HL-60/S4 treated with phorbol 12-myristate 13-acetate at 8.2 ng/mL for 4 days and 3 days (cell line): ENCODE results near the gene RHBDF1.
"Not testable (repeated sequence)": the region's sequence is repeated elsewhere in the genome, so short reads cannot be mapped to it uniquely, and the experiment has no call there.

Source experiments
- in situ Hi-C: fragments of 300-500 bp; cut with MboI; formaldehyde crosslinking; loops from 2 replicates; pipeline ENCODE4 v1.15.0; 2022; ENCODE audit warnings: low sequenced_read_pairs

Gene RHBDF1

DNA sequence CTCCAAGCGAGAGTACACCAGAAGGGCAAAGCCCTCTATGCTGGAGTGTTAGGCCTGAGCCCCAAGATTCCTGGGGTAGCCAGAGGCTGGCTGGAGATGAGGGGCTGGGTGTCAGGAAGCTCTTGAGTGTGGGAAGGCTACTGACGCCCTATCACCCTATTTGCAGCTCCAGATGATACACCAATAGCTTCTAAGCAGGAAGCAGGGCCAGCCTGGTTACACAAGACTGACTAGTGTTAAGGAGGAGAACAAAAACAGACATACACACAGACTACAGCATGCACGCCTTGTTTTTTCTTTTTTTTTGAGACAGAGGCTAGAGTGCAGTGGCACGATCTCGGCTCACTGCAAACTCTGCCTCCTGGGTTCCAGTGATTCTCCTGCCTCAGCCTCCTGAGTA is 34.9 kb downstream of the RHBDF1 start:
- in situ Hi-C loops: no loop called here

DNA sequence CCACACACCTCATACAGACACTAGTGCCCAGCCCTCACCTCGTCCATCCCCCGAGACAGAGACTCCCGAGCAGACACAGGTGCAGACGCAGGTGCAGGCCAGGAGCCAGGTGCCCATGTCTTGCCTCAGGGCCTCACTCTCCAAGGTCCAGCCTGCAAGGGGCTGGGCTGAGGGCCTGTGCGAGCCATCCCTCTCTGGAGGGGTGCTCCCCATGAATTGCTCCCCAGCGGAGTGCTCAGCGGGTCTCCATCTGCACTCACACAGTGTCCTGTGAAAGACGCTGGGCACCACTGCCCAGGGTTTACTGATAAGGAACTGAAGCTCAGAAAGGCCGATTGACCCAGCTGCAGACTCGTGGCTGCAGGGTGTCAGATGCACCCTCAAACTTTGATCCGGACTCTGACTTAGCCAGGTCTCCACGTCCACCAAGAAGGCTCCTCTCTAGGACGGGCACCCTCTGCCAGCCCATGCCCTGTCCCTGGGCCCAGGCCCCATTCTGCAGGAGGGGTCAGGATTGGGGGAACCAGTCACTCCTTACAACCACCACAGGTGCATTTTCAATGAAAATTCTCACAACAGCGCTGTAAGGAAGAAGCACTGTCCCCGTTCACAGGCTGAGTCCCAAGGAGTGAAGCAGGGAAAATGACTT is 36.0 kb downstream of the RHBDF1 start:
- in situ Hi-C loops: no loop called here

DNA sequence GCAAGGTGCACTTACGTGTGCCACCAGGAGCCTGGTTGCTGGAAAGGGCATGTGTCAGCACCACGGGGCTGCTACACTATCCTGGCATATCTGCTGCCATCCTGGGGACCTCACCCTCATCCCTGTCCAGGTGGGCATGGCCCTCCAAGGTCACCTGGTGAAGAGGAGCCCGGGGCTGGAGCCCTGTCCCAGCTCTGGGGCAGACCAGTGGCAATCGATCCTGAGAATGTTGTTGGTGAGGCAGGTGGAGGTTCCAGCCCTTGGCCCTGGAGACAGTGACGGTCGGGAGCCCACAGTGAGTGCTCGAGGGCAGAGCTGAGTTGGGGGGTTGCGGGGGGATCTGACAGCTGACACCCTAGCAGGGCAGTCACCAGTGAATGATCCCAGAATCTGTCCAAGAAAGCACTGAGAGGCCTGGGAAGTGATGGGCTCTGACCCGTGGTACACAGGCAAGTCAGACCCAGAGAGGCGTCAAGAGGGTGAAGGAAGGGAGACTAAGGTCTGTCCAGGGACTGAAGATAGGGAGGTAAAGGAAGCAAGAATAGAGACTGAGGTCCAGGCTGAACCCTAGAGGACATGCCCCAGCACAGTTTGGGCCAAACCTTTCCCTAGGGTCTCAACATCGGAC is 36.6 kb downstream of the RHBDF1 start:
- in situ Hi-C loops: no loop called here

DNA sequence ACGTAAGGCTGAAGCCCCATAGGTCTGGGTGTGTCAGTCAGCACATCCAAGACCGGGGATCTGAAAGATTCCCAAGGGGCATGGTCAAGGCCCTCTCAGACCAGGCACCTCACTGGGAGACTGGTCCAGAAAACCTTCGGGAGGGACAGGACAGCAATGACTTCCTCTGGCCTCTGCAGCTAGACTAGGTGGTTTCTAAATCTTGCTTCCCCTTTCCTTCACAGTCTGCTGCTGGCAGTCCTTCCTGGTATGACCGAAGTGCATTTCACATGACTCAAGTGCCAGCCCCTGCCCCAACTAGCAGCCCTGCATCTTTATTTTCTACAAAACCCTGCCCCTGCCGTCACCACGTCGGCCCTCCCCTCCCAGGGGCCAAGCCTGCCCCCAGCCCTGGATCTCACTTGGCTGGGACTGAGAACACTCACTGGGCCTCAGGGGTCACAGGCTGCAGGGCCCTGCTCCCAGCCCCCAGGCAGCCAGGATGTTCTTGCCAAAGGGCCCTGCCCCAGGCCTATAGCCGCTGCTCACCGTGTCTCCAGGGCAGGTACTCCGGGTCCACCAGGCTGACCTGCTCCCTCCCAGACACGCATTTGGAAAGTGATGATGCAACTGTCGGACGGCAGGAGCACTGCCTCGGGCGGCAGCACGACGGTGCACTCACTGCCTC is 37.3 kb downstream of the RHBDF1 start:
- in situ Hi-C loops: no loop called here

DNA sequence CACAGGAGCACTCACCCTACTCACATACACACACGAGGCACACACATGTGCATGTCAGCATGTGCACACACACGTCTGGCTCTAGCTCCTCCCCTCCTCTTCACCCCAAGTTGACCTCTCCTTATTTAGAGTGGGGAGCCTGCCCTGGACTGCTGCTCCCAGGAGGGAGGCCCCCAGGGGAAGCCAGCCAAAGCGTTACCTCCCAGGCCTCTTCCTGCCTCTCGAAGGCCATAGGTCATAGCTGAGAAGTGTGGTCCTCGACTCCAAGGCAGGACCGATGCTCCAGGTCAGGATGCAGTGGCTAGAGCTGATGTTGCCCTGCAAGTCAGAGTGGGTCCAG is 37.8 kb downstream of the RHBDF1 start:
- in situ Hi-C loops: no loop called here

DNA sequence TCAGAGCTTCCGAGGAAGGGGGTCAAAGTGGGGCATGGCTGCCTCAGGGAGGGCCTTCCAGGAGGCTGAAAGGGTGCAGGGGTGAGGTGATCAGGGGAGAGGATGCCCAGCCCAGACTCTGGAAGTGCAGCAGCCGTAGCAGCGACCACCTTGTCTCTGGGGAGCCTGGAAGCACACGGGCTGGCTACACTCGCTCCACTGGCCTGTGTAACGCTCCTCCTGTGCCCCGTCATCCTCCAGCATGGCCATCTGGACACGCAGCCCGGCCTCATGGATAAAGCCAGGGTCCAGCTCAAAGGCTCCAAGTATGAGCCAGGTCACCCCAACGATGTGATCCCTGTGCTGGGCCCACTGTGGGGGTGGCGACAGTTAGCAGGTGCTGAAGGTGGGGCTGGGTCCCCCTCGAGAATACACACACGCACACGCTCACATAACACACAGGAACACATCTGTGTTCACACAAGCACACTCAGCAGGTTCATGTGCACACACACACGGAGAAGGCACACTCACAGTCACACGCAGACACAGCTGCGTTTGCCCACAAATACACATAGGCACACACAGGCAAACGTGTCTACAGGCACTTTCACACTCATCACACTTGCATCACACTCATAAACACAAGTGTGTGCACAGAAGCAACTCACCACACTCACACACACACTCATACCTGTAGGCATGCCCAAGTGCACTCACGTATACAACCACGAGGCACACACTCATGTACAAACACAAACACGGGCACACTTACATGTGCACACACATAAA is 38.4 kb downstream of the RHBDF1 start:
- in situ Hi-C loops: no loop called here

DNA sequence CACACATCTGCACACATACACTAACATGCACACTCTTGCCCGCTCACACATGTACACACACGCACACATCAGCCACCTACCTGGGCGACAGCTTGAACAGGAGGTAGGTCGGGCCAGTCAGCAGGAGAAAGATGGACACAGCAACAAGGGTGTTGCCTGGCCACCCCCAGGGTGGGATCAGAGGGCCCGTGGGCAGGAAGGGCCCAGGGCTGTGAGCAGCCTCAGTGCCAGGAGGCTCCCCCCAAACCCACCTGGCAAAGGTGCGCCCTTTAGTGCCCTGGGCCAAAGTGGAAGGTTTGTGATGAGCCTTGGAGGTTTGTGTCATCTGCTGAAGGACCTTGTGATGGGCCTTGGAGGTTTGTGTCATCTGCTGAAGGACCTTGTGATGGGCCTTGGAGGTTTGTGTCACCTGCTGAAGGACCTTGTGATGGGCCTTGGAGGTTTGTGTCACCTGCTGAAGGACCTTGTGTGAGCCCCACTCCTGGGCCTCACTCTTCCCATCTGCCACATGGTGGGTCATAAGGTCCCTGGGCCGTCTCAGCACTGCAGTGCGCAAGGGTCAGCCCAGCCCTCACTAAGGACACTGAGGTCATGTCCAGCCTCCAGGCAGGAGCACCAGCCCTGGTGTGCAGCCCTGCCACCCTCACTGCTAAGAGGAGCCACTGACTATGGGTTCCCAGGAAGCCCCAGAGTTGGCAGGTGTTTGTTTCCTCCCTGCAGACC is 39.1 kb downstream of the RHBDF1 start:
- in situ Hi-C loops: not testable (repeated sequence)

DNA sequence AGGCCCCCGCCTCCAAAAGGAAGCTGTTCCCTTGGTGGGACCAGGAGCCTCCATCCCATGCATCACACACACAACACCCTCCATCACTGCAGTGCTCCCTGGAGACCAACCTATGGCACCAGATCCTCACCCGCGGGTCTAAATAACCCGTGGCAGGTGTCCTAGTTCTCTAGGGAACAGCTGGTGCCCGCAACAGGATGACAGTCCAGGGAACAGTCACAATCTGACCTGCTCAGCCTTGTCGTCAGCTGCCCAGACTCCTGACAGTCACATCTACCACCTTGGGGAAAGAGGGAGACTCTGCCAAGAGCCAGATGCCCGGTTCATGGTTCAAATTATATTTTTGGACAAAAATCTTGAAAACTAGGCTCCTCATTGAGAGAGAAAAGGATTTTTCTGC is 41.8 kb downstream of the RHBDF1 start:
- in situ Hi-C loops: not testable (repeated sequence)

DNA sequence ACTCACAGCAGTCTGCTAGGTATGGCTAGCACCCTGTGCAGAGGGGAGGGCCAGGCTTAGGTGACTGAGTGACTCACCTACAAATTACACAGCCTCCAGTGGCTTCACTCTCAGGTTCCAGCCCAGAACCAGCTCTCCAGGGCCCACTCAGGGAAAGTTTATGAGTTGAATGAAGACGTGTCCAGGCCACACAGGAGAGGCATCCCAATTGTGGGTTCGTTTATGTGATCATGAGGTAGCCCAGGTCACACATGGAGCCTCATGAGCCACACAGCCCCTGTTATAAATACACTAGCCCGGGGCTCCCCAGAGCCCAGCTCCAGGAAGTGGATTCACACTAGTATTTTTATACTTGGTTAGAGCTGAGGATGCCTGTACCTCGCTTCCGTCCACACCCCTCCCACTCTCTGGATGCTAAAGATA is 46.5 kb downstream of the RHBDF1 start:
- in situ Hi-C loops: not testable (repeated sequence)

DNA sequence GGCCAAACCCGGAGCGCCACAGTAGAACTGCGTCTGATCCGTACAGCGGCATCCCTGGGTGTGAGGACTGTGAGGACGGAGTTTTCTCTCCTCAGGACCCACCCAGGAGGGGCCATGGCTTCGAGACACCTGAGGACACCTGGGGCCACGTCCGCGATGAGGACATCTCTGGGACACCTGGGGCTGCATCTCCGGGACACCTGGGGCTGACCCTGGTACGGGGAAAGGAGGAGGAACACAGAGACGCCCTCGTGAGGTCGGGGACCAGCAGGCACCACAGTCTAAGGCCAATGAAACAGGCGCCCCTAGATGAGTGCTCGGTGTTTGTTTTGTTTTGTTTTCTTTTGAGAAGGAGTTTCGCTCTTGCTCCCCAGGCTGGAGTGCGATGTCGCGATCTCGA is 48.3 kb downstream of the RHBDF1 start:
- in situ Hi-C loops: not testable (repeated sequence)

DNA sequence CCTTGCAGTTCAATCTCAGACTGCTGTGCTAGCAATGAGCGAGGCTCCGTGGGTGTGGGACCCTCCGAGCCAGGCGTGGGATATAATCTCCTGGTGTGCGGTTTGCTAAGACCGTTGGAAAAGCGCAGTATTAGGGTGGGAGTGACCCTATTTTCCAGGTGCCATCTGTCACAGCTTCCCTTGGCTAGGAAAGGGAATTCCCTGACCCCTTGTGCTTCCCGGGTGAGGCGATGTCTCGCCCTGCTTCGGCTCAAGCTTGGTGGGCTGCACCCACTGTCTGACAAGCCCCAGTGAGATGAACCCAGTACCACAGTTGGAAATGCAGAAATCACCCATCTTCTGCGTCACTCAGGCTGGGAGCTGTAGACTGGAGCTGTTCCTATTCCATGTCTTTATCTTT is 51.5 kb downstream of the RHBDF1 start:
- in situ Hi-C loops: not testable (repeated sequence)

DNA sequence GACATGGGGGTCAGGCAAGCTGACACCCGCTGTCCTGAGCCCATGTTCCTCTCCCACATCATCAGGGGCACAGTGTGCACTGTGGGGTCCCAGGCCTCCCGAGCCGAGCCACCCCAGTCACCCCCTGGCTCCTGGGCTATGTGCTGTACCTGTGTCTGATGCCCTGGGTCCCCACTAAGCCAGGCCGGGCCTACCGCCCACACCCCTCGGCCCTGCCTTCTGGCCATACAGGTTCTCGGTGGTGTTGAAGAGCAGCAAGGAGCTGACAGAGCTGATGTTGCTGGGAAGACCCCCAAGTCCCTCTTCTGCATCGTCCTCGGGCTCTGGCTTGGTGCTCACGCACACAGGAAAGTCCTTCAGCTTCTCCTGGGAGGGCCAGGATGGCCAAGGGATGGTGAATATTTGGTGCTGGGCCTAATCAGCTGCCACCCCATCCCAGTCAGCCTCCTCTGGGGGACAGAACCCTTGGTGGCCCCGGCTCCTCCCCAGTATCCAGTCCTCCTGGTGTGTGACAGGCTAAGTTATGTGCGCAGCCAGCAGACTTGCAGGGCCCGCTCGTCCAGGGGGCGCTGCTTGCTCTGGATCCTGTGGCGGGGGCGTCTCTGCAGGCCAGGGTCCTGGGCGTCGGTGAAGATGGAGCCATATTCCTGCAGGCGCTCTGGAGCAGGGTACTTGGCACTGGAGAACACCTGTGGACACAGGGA is 55.2 kb downstream of the RHBDF1 start:
- in situ Hi-C loops: not testable (repeated sequence)

DNA sequence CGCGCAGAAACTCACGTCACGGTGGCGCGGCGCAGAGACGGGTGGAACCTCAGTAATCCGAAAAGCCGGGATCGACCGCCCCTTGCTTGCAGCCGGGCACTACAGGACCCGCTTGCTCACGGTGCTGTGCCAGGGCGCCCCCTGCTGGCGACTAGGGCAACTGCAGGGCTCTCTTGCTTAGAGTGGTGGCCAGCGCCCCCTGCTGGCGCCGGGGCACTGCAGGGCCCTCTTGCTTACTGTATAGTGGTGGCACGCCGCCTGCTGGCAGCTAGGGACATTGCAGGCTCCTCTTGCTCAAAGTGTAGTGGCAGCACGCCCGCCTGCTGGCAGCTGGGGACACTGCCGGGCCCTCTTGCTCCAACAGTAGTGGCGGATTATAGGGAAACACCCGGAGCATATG is 61.7 kb downstream of the RHBDF1 start:
- in situ Hi-C loops: not testable (repeated sequence)

DNA sequence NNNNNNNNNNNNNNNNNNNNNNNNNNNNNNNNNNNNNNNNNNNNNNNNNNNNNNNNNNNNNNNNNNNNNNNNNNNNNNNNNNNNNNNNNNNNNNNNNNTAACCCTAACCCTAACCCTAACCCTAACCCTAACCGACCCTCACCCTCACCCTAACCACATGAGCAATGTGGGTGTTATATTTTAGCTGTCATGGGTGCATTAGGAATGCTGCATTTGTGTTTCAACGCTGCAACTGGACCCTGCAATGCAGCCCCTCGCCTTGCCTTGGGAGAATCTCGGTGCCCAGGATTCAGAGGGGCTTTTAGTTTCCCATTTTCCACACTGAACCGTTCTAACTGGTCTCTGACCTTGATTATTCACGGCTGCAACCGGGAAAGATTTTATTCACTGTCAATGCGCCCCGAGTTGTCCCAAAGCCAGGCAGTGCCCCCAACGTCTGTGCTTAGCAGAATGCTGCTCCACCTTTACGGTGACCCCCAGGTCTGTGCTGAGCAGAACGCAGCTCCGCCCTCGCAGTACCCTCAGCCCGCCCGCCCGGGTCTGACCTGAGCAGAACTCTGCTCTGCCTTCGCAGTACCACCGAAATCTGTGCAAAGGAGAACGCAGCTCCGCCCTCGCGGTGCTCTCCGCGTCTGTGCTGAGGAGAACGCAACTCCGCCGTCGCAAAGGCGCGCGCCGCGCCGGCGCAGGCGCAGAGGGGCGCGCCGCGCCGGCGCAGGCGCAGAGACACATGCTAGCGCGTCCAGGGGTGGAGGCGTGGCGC is 62.3 kb downstream of the RHBDF1 start:
- in situ Hi-C loops: no loop called here
